ENCODE data around the gene DNAJC4. TPM values are rescaled to one million over a fixed set of nuclear protein-coding genes. Genes with fewer than 3 reads are reported as not detected.

Gene DNAJC4
- total and polyA plus RNA-seq, 7 donors: 22.9 to 45.8 (median 29.6) TPM

GRCh38 chr11:64241241-64241490, 10.8 kb downstream of the DNAJC4 start:
- DNase-seq (peak; percentile 100), ATAC-seq (peak; percentile 81 to 82 (median 82))
- Histone ChIP-seq H3K27me3 (ENCODE audit: insufficient read depth in 3 of 3, low read length in 2 of 3) (no peaks in the 10 kb centered on the region), H3K4me1 (peaks cover 31% of the 10 kb centered on the region), H3K9me3 (no peaks in the 10 kb centered on the region), H3K4me3 (peak overlapping the region; percentile 93), H3K36me3 (ENCODE audit: insufficient read depth in 1 of 2, low read depth in 1 of 2) (peaks cover 0 to 40% of the 10 kb centered on the region in 2 donors), H3K27ac (peak overlapping the region; percentile 99)
- intact Hi-C loops (cut with DNase I): no loop called here
- no peak for TF ChIP-seq CTCF (IDR thresholded peaks at IDR 0.05)
- 0 to 1% (median 1%) methylated on average over 18 to 24 of the region's 24 CpGs for WGBS, 3 donors

GRCh38 chr11:64241491-64242374, 11.4 kb downstream of the DNAJC4 start:
- Histone ChIP-seq H3K4me1 (peaks cover 31% of the 10 kb centered on the region), H3K27ac (peak overlapping the region; percentile 99), H3K9me3 (no peaks in the 10 kb centered on the region), H3K36me3 (ENCODE audit: insufficient read depth in 1 of 2, low read depth in 1 of 2) (peaks cover 0 to 40% of the 10 kb centered on the region in 2 donors), H3K27me3 (ENCODE audit: insufficient read depth in 3 of 3, low read length in 2 of 3) (no peaks in the 10 kb centered on the region), H3K4me3 (peak overlapping the region; percentile 93)
- WGBS, 3 donors: 0 to 1% (median 1%) methylated on average over 42 to 63 of the region's 63 CpGs
- intact Hi-C loops (cut with DNase I): no loop called here
- ATAC-seq (peak; percentile 1 to 11 (median 3)), DNase-seq (no peak)
- TF ChIP-seq CTCF (IDR thresholded peaks at IDR 0.05): no peak

- no peak for DNase-seq
- Histone ChIP-seq H3K4me3 (peak overlapping the region; percentile 93), H3K27ac (peak overlapping the region; percentile 99), H3K27me3 (ENCODE audit: insufficient read depth in 3 of 3, low read length in 2 of 3) (no peaks in the 10 kb centered on the region), H3K9me3 (no peaks in the 10 kb centered on the region), H3K4me1 (peaks cover 37% of the 10 kb centered on the region), H3K36me3 (ENCODE audit: insufficient read depth in 1 of 2, low read depth in 1 of 2) (peaks cover 0 to 29% of the 10 kb centered on the region in 2 donors)
- no peak for ATAC-seq
- intact Hi-C loops (cut with DNase I): no loop called here
- no peak for TF ChIP-seq CTCF (IDR thresholded peaks at IDR 0.05)
- 49 to 75% (median 58%) methylated on average over 8 of the region's 8 CpGs for WGBS, 3 donors
Measured at GRCh38 chr11:64243236-64243854, 13.0 kb downstream of the DNAJC4 start.

- 19 to 42% (median 31%) methylated on average over 5 of the region's 5 CpGs for WGBS, 3 donors
- DNase-seq (no peak), ATAC-seq (no peak)
- Histone ChIP-seq H3K4me1 (peaks cover 37% of the 10 kb centered on the region), H3K9me3 (no peaks in the 10 kb centered on the region), H3K27ac (peak overlapping the region; percentile 99), H3K27me3 (ENCODE audit: insufficient read depth in 3 of 3, low read length in 2 of 3) (no peaks in the 10 kb centered on the region), H3K36me3 (ENCODE audit: insufficient read depth in 1 of 2, low read depth in 1 of 2) (peaks cover 0 to 22% of the 10 kb centered on the region in 2 donors), H3K4me3 (peak overlapping the region; percentile 93)
- no peak for TF ChIP-seq CTCF (IDR thresholded peaks at IDR 0.05)
- intact Hi-C loops (cut with DNase I): no loop called here
Measured at GRCh38 chr11:64244107-64244506, 13.8 kb downstream of the DNAJC4 start.

Measured in psoas muscle (tissue), 8 donors.